HEK293T (cell line): Measurements from ENCODE around the gene TNIK.

Experiments used
- CTCF ChIA-PET: fragments of 350-600 bp; formaldehyde crosslinking; extraction: SDS; loops from one replicate; lab custom pipeline; 2021; ENCODE audit warnings: antibody characterized with exemption, inconsistent platforms; lab: Yijun Ruan, JAX
- POLR2A ChIA-PET: fragments of 350-600 bp; formaldehyde crosslinking; extraction: SDS; loops from one replicate; lab custom pipeline; 2020; ENCODE audit warnings: antibody characterized with exemption, inconsistent platforms; lab: Yijun Ruan, JAX
- DNase-seq: peaks from one replicate; pipeline ENCODE4 v3.0.0; 2012; ENCODE audit warnings: mixed read lengths; ENCODE audit errors: extremely low spot score
- ARNT ChIP-seq: fragments of 450-650 bp; IDR thresholded peaks from 2 replicates; pipeline ENCODE4 v1.6.1; 2017; ENCODE audit warnings: mild to moderate bottlenecking
- BHLHE40 ChIP-seq: fragments of 450-650 bp; IDR thresholded peaks from 2 replicates; pipeline ENCODE4 v1.6.1; 2016; ENCODE audit warnings: mild to moderate bottlenecking, moderate library complexity, borderline replicate concordance
- CTBP1 ChIP-seq: fragments of 450-650 bp; IDR thresholded peaks from 2 replicates; pipeline ENCODE4 v1.6.1; 2016; ENCODE audit warnings: borderline replicate concordance
- ELF4 ChIP-seq: fragments of 450-650 bp; IDR thresholded peaks from 2 replicates; pipeline ENCODE4 v1.6.1; 2017; ENCODE audit warnings: antibody characterized with exemption
- FOXA1 ChIP-seq: fragments of 450-650 bp; IDR thresholded peaks from 2 replicates; pipeline ENCODE4 v1.6.1; 2016; ENCODE audit warnings: mild to moderate bottlenecking
- FOXM1 ChIP-seq: fragments of 450-650 bp; IDR thresholded peaks from 2 replicates; pipeline ENCODE4 v1.6.1; 2017; ENCODE audit warnings: mild to moderate bottlenecking, borderline replicate concordance
- HDGF ChIP-seq: fragments of 450-650 bp; IDR thresholded peaks from 2 replicates; pipeline ENCODE4 v1.6.1; 2017; ENCODE audit warnings: antibody characterized with exemption, borderline replicate concordance
- L3MBTL2 ChIP-seq: fragments of 450-650 bp; conservative IDR thresholded peaks from 2 replicates; pipeline ENCODE4 v1.6.1; 2016; ENCODE audit warnings: mild to moderate bottlenecking
- LEF1 ChIP-seq: fragments of 450-650 bp; IDR thresholded peaks from 2 replicates; pipeline ENCODE4 v1.6.1; 2017; ENCODE audit warnings: mild to moderate bottlenecking, borderline replicate concordance
- NFRKB ChIP-seq: fragments of 450-650 bp; IDR thresholded peaks from 2 replicates; pipeline ENCODE4 v1.6.1; 2016; ENCODE audit warnings: mild to moderate bottlenecking, moderate library complexity
- SP1 ChIP-seq: fragments of 450-650 bp; IDR thresholded peaks from 2 replicates; pipeline ENCODE4 v1.6.1; 2017
- SUZ12 ChIP-seq: fragments of 450-650 bp; IDR thresholded peaks from 2 replicates; pipeline ENCODE4 v1.6.1; 2016; ENCODE audit warnings: mild to moderate bottlenecking
- TARDBP ChIP-seq: fragments of 450-650 bp; IDR thresholded peaks from 2 replicates; pipeline ENCODE4 v1.6.1; 2016
- ZNF384 ChIP-seq: fragments of 450-650 bp; IDR thresholded peaks from 2 replicates; pipeline ENCODE4 v1.6.1; 2016
- TF ChIP-seq, protein P1 (sequence below): fragments of 450-650 bp; IDR thresholded peaks from 2 replicates; pipeline ENCODE4 v1.6.1; 2016

TNIK gene

GRCh38 chr3:171093462-171093861 lies 366.7 kb downstream of the TNIK start:
- no peak for TF ChIP-seq ARNT
- TF ChIP-seq FOXA1 = no peak
- no peak for TF ChIP-seq CTBP1
- TF ChIP-seq, protein P1, sequence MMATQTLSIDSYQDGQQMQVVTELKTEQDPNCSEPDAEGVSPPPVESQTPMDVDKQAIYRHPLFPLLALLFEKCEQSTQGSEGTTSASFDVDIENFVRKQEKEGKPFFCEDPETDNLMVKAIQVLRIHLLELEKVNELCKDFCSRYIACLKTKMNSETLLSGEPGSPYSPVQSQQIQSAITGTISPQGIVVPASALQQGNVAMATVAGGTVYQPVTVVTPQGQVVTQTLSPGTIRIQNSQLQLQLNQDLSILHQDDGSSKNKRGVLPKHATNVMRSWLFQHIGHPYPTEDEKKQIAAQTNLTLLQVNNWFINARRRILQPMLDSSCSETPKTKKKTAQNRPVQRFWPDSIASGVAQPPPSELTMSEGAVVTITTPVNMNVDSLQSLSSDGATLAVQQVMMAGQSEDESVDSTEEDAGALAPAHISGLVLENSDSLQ = no peak
- no peak for TF ChIP-seq SP1
- TF ChIP-seq ELF4 = no peak
- TF ChIP-seq L3MBTL2 = no peak
- no peak for TF ChIP-seq SUZ12
- no peak for TF ChIP-seq ZNF384
- no peak for TF ChIP-seq LEF1
- TF ChIP-seq BHLHE40 = no peak
- TF ChIP-seq NFRKB = no peak
- TF ChIP-seq FOXM1 = no peak
- no peak for TF ChIP-seq HDGF
- TF ChIP-seq TARDBP = no peak
- DNase-seq = no peak
- ChIA-PET POLR2A (no interaction called here), CTCF (no interaction called here)

- ChIA-PET CTCF (no interaction called here), POLR2A (no interaction called here)
- DNase-seq = no peak
- TF ChIP-seq, protein P1 = no peak
- TF ChIP-seq LEF1 (no peak), NFRKB (no peak), ZNF384 (no peak), ARNT (no peak), SP1 (no peak), ELF4 (no peak)
Observed at GRCh38 chr3:171092467-171092911, 367.7 kb downstream of the TNIK start.

DNA sequence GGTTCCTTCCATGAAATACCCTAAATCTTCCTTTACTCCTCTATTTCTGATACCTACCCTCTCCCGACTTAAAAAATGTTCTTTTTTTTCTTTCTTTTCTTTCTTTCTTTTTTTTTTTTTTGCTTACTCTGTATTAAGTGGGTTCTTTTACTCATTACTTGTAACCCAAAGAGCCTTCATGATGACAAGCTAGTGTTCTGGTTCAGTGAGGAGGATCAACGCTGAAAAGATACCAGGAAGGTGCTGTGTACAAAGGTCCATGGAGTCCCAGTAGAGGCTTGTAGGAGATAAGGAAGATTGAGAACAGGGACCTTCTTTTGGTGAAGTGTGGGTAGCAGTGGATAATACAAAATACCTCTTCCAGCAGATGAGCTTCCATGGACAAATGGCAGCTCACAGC lies 369.9 kb downstream of the TNIK start:
- TF ChIP-seq CTBP1 = no peak
- TF ChIP-seq, protein P1 = no peak
- TF ChIP-seq ZNF384 = no peak
- TF ChIP-seq SP1 = no peak
- TF ChIP-seq ELF4 = no peak
- TF ChIP-seq HDGF = no peak
- TF ChIP-seq FOXM1 = no peak
- no peak for TF ChIP-seq SUZ12
- CTCF ChIA-PET = no interaction called here
- POLR2A ChIA-PET = no interaction called here
- DNase-seq = no peak

DNA sequence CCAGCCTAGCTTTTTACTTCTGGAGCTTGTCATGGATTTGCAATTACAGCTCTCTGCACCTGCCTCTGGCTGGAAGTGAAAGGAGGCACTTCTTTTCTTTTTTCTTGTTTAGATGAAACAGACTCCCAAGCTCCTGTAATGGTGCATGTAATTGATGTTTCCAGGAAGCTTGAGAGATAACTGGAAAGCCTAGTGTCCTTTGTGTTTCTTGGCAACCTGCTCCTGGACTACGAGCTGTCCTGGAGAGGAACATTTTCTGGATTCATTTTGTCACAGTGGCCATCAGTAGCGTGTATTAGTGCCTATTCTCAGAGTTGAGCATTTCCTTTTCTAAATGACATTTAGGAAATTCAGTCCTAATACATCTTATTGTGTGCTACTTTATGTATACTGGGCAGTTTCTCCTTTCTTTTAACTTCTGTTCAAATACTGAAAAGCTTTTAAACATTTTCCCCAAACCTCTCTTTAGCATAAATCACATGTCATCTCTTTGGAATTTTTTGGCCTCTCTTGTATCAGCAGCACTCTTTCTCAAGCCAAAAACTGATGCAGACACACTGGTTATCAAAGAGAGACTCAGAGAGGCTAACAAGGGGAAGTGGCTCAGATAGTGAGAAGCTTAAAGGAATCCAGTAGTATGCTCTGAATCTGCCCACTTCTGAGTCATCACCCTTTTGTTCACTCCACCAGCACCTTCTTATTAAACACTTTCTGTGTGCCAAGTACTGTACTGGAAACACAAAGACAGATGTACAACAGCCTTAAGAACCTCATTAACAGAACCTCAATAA lies 371.0 kb downstream of the TNIK start:
- POLR2A ChIA-PET = no interaction called here
- CTCF ChIA-PET = no interaction called here
- TF ChIP-seq L3MBTL2 = no peak
- DNase-seq = no peak

DNA sequence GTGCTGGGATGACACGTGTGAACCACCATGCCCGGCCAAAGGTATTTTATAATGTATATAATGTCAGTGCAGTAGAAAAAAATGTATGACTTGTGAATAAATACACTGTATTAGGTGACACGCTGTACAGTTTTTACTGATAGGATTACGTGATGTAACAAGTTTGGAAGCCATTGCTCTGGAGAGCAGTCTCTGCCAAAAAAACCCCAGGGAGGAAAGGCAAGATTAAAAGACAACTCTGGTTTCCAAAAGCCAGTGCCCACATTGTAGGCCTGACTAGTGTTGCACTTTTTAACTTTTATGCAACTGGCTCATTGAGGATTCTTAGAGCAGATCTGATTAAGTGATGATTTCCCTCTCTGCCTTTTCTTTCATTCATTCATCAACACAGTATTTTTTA lies 371.7 kb downstream of the TNIK start:
- POLR2A ChIA-PET = no interaction called here
- TF ChIP-seq L3MBTL2 = no peak
- TF ChIP-seq, protein P1 = no peak
- no peak for TF ChIP-seq FOXM1
- TF ChIP-seq TARDBP = no peak
- no peak for TF ChIP-seq ELF4
- no peak for DNase-seq
- CTCF ChIA-PET = no interaction called here

DNA sequence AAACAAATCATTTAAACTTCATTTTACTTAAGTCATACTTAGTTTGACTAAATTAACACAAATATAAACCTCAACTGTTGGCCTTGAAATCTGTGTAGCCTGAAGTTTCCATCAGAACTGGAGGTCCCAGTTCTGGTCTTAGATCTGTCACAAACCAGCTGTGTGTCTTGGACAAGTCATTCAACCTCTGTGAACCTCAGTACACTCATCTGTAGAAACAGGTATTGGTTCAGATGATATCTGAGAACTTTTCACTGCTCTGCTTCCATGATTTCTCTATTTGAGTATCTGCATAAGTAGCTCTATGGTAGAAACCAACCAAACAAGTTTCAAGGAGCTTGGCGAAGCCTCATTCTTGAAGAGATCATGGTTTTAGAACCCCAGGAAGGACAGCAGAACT lies 373.3 kb downstream of the TNIK start:
- ChIA-PET POLR2A (no interaction called here), CTCF (no interaction called here)
- no peak for TF ChIP-seq FOXA1
- no peak for TF ChIP-seq L3MBTL2
- DNase-seq = no peak

- ChIA-PET POLR2A (no interaction called here), CTCF (no interaction called here)
- TF ChIP-seq ELF4 (no peak), ARNT (no peak)
- no peak for DNase-seq
Observed at GRCh38 chr3:171077261-171077660, 382.9 kb downstream of the TNIK start.
